Colonic mucosa (tissue), 4 donors: ENCODE results near the gene SEMA4C. TPM values are rescaled to one million over a fixed set of nuclear protein-coding genes. Genes with fewer than 3 reads are reported as not detected.

Source experiments
- DNase-seq: peaks from one replicate; pipeline ENCODE4 v3.0.0-alpha.2; 2020
- H3K27ac ChIP-seq: fragments of 200-600 bp; one replicate; pipeline ENCODE4 v1.8.0; 2021
- H3K27me3 ChIP-seq: fragments of 200-600 bp; one replicate; pipeline ENCODE4 v1.8.0; 2021
- H3K36me3 ChIP-seq: fragments of 200-600 bp; one replicate; pipeline ENCODE4 v1.8.0; 2021
- H3K4me1 ChIP-seq: fragments of 200-600 bp; one replicate; pipeline ENCODE4 v1.8.0; 2021; ENCODE audit warnings: mild to moderate bottlenecking
- H3K4me3 ChIP-seq: fragments of 200-600 bp; one replicate; pipeline ENCODE4 v1.8.0; 2021
- H3K9ac ChIP-seq, 2 donors: one replicate each; pipeline ENCODE4 v1.7.0; 2013; ENCODE audit warnings: control low read depth in 2 of 2, low read depth in 2 of 2, low read length in 2 of 2
- H3K9me3 ChIP-seq: fragments of 200-600 bp; one replicate; pipeline ENCODE4 v1.8.0; 2021
- intact Hi-C: fragments of 100-400 bp; cut with DNase I; formaldehyde crosslinking; loops from one replicate; pipeline ENCODE4 v1.14.1; 2022
- total RNA-seq, 2 donors: library from RNA; stranded (reverse); fragmentation: NEBNext Ultra II Directional in 1 of 2; extraction: Animal tissue kit (Norgen Biotek cat#: 25700) in 1 of 2; gene quantifications; one replicate each; pipeline ENCODE4 v1.2.1, GENCODE V29; 2021
- TF ChIP-seq, protein P1 (sequence below): fragments of 200-600 bp; IDR thresholded peaks from one replicate; pipeline ENCODE4 v1.8.0; 2022; ENCODE audit warnings: antibody characterized with exemption, mild to moderate bottlenecking
- donor health status: healthy.
- donor health status: DM: no; HTN: no; CAD: no.
- donor health status: DM: no; HTN: no; CAD: no.

Gene SEMA4C
- total RNA-seq, 2 donors from 2014 or later, result 13.0 to 17.2 TPM

DNA sequence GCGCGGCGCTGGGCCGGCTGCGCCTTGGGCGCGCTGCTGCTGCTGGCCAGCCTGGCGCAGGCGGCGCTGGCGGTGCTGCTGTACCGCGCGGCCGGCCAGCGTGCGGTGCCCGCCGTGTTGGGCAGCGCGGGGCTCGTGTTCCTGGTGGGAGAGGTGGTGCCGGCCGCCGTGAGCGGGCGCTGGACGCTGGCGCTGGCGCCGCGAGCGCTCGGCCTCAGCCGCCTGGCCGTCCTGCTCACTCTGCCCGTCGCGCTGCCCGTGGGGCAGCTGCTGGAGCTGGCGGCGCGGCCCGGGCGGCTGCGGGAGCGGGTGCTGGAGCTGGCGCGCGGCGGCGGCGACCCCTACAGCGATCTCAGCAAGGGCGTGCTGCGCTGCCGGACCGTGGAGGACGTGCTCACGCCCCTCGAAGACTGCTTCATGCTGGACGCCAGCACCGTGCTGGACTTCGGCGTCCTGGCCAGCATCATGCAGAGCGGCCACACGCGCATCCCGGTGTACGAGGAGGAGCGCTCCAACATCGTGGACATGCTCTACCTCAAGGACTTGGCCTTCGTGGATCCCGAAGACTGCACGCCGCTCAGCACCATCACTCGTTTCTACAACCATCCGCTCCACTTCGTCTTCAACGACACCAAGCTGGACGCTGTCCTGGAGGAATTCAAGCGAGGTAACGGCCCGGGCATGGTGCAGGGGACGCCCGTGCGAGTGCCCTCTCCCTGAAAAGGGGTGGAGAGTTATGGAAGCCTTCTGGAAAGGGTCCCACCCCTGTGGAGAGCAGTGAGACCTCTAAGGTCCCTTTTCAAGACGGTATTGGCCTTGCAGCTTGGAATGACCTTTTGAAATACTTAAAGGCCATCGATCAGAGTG, 52.8 kb downstream of the SEMA4C start:
- no peak overlapping the region for H3K27ac ChIP-seq
- intact Hi-C loops, result no loop called here

DNA sequence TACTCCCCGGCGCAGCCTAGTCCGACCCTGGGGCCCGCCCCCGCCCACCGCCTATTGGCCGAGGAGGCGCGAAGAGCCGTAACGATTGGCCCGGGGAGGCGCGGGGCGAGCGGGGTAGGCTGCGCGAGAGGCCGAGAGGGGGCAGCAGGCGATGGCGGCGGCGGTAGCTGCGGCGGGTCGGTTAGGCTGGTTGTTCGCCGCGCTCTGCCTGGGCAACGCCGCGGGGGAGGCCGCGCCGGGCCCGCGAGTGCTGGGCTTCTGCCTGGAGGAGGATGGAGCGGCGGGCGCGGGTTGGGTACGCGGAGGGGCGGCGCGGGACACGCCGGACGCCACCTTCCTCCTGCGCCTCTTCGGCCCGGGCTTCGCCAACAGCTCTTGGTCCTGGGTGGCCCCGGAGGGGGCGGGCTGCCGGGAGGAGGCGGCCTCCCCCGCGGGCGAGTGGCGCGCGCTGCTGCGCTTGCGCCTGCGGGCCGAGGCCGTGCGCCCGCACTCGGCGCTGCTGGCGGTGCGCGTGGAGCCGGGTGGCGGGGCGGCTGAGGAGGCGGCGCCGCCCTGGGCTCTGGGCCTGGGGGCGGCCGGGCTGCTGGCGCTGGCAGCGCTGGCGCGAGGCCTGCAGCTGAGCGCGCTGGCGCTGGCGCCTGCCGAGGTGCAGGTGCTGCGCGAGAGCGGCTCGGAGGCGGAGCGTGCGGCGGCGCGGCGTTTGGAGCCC, 53.6 kb downstream of the SEMA4C start, which contains the start of gene CNNM3:
CNNM3 (plus strand) TSS at position 142 of the 709 bp plus-strand sequence; CDS start at position 152, 10 bp downstream.
- TF ChIP-seq, protein P1, sequence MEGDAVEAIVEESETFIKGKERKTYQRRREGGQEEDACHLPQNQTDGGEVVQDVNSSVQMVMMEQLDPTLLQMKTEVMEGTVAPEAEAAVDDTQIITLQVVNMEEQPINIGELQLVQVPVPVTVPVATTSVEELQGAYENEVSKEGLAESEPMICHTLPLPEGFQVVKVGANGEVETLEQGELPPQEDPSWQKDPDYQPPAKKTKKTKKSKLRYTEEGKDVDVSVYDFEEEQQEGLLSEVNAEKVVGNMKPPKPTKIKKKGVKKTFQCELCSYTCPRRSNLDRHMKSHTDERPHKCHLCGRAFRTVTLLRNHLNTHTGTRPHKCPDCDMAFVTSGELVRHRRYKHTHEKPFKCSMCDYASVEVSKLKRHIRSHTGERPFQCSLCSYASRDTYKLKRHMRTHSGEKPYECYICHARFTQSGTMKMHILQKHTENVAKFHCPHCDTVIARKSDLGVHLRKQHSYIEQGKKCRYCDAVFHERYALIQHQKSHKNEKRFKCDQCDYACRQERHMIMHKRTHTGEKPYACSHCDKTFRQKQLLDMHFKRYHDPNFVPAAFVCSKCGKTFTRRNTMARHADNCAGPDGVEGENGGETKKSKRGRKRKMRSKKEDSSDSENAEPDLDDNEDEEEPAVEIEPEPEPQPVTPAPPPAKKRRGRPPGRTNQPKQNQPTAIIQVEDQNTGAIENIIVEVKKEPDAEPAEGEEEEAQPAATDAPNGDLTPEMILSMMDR, result peak; percentile 61
- intact Hi-C loops, result no loop called here
- no peaks in the 10 kb centered on the region for H3K9me3 ChIP-seq
- H3K4me1 ChIP-seq, result peaks cover 28% of the 10 kb centered on the region
- no peaks in the 10 kb centered on the region for H3K36me3 ChIP-seq
- peak within 1 kb of the TSS; percentile 69 for H3K4me3 ChIP-seq
- peak; percentile 98 for DNase-seq
- H3K27me3 ChIP-seq, result no peaks in the 10 kb centered on the region
- H3K27ac ChIP-seq, result peak within 1 kb of the TSS; percentile 98
- peak within 1 kb of the TSS; percentile 81 to 84 for H3K9ac ChIP-seq

More for the DNA sequence above, 52.8 kb downstream of the SEMA4C start:
- Histone ChIP-seq H3K9me3 (no peaks in the 10 kb centered on the region), H3K27me3 (no peaks in the 10 kb centered on the region), H3K4me1 (peaks cover 28% of the 10 kb centered on the region), H3K9ac (peak overlapping the region; percentile 70 to 81), H3K4me3 (peak overlapping the region; percentile 69), H3K36me3 (no peaks in the 10 kb centered on the region)
- no peak for DNase-seq
- TF ChIP-seq, protein P1, result no peak

DNA sequence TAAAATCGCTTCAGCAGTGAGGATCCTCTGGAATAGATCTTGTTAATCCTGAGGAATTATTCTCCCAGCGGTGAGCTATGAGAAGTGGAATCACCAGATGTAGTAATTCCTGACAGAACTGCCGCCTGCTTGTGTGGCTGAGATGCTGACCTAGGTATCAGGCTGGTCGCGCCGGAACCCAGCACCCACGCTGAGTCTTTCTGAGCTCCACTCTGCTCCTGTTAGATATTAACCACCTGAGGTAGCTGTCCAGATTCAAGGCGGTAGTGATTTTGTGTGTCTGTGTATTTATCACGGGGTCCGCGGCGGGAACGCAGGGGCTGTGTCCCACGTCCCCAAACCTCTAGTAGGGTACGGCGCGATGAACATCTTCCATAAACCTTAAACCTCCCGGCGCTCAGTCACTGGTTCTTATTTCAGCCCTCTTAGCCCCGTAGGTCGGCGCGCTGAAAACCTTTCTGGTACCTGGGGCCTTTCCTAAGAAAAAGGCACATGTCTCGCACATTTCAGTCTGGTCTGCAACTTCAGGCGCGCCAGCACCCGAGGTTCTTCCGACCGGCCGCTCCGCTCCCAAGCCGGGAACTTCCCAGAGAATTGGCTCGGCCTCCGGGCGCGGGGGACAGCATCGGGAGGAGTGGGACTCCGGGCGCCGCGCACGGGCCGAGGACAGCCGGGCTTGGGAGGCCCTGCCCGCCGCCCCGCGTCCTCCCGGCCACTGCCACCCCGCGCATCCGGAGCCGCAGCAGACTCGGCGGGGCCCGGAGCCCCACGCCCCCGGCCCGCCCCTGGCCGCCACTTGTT, 54.4 kb downstream of the SEMA4C start:
- Histone ChIP-seq H3K27me3 (no peaks in the 10 kb centered on the region), H3K9ac (peak overlapping the region; percentile 52 to 84), H3K4me1 (peaks cover 23% of the 10 kb centered on the region), H3K36me3 (no peaks in the 10 kb centered on the region), H3K4me3 (peak overlapping the region; percentile 69), H3K9me3 (no peaks in the 10 kb centered on the region), H3K27ac (peak overlapping the region; percentile 98)
- TF ChIP-seq, protein P1, result no peak
- peak; percentile 45 for DNase-seq
- intact Hi-C loops, result no loop called here

DNA sequence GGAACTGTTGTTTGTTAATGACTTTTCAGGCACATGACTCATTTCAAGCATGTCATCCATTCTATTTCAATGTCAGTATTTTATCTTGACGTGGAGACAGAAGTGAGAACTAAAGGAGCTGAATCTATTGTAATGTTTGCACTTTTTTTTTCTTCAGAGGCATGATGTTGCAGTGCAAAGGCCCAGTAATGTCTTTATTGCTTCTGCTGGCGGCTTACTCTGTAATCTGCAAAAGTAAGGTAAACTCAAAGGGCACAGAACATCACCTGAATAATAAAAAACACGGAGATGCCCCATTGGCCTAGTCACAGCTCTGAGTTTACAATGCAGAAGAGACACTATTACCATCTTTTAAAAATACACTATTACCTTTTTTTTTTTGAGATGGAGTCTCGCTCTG, 56.2 kb downstream of the SEMA4C start:
- Histone ChIP-seq H3K9me3 (no peaks in the 10 kb centered on the region), H3K27me3 (no peaks in the 10 kb centered on the region), H3K9ac (no peak overlapping the region), H3K4me1 (peaks cover 8% of the 10 kb centered on the region), H3K36me3 (peaks cover 3% of the 10 kb centered on the region), H3K27ac (no peak overlapping the region), H3K4me3 (no peak overlapping the region)
- intact Hi-C loops, result no loop called here
- TF ChIP-seq, protein P1, result no peak
- no peak for DNase-seq

DNA sequence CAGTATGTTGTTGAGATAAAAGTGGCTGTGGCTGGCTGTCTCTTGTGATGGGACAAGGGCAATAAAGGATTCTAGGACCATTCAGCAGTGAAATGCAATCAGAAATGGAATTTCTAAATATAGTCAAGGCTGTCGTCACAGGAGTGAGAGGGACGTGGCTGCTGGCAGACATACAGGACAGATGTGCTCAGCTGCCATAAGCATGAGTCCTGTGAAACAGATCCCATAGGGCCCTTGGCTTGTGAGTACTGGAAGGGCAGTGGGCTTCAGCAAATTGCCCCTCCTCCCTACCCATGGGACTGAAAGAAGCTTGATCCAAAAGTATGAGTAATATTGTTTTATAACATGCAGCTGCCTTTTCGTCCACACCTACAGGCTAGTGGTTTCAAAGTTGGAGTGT, 58.0 kb downstream of the SEMA4C start:
- Histone ChIP-seq H3K4me1 (no peaks in the 10 kb centered on the region), H3K9ac (no peak overlapping the region), H3K9me3 (no peaks in the 10 kb centered on the region), H3K36me3 (peaks cover 4% of the 10 kb centered on the region), H3K27me3 (no peaks in the 10 kb centered on the region), H3K27ac (no peak overlapping the region), H3K4me3 (no peak overlapping the region)
- intact Hi-C loops, result no loop called here
- DNase-seq, result no peak
- TF ChIP-seq, protein P1, result no peak
